Measurements from ENCODE around the gene TEAD2. TPM values are rescaled to one million over a fixed set of nuclear protein-coding genes. Genes with fewer than 3 reads are reported as not detected.
"Not testable (repeated sequence)": the region's sequence is repeated elsewhere in the genome, so short reads cannot be mapped to it uniquely, and the experiment has no call there.

Gene TEAD2
- total RNA-seq, 1 donor from 2014 or later: 58.2 TPM

GRCh38 chr19:49315111-49315510 is 47.1 kb downstream of the TEAD2 start:
- no peaks in the 10 kb centered on the region for H3K27me3 ChIP-seq (ENCODE audit: insufficient read depth, low read length)
- DNase-seq (ENCODE audit: low read depth) (no peak), FAIRE-seq (no peak)
- H3K4me3 ChIP-seq (ENCODE audit: insufficient read depth, low read depth, low read length): no peak overlapping the region
- H2AFZ ChIP-seq (ENCODE audit: low read depth, low read length): no peak overlapping the region
- Mint-ChIP-seq H3K4me3 (ENCODE audit: unreplicated experiment) (no peak overlapping the region), H3K9me3 (ENCODE audit: unreplicated experiment) (peaks cover 13% of the 10 kb centered on the region), H3K27ac (ENCODE audit: unreplicated experiment) (no peak overlapping the region), H3K36me3 (ENCODE audit: low read depth, unreplicated experiment) (peaks cover 37% of the 10 kb centered on the region), H3K4me1 (ENCODE audit: low read depth, unreplicated experiment) (no peaks in the 10 kb centered on the region), H3K27me3 (ENCODE audit: low read depth, unreplicated experiment) (no peaks in the 10 kb centered on the region)
- H3K4me1 ChIP-seq (ENCODE audit: insufficient read depth, low read length): no peaks in the 10 kb centered on the region
- no peaks in the 10 kb centered on the region for H3K36me3 ChIP-seq (ENCODE audit: insufficient read depth, low read length)
- no peaks in the 10 kb centered on the region for H4K20me1 ChIP-seq (ENCODE audit: insufficient read depth, low read length)
- H3K79me2 ChIP-seq (ENCODE audit: insufficient read depth, low read length): no peaks in the 10 kb centered on the region
- no peaks in the 10 kb centered on the region for H3K9me3 ChIP-seq (ENCODE audit: insufficient read depth, low read depth, low read length)
- H3K27ac ChIP-seq (ENCODE audit: low read depth, low read length): no peak overlapping the region
- no peak overlapping the region for H3K4me2 ChIP-seq (ENCODE audit: low read length)
- no peak overlapping the region for H3K9ac ChIP-seq (ENCODE audit: low read length)
- TF ChIP-seq EZH2 (IDR thresholded peaks at IDR 0.05; ENCODE audit: insufficient read depth, low read length) (no peak), CTCF (IDR thresholded peaks at IDR 0.05; ENCODE audit: insufficient read depth, low read depth, low read length) (no peak)

- no peaks in the 10 kb centered on the region for H3K36me3 ChIP-seq (ENCODE audit: insufficient read depth, low read length)
- FAIRE-seq: no peak
- no peak overlapping the region for H3K27ac Mint-ChIP-seq (ENCODE audit: unreplicated experiment)
- no peak overlapping the region for H2AFZ ChIP-seq (ENCODE audit: low read depth, low read length)
- peaks cover 16% of the 10 kb centered on the region for H3K9me3 Mint-ChIP-seq (ENCODE audit: unreplicated experiment)
- H3K4me2 ChIP-seq (ENCODE audit: low read length): no peak overlapping the region
- H3K27me3 ChIP-seq (ENCODE audit: insufficient read depth, low read length): no peaks in the 10 kb centered on the region
- H4K20me1 ChIP-seq (ENCODE audit: insufficient read depth, low read length): no peaks in the 10 kb centered on the region
- H3K36me3 Mint-ChIP-seq (ENCODE audit: low read depth, unreplicated experiment): peaks cover 35% of the 10 kb centered on the region
- no peak overlapping the region for H3K4me3 Mint-ChIP-seq (ENCODE audit: unreplicated experiment)
- H3K9ac ChIP-seq (ENCODE audit: low read length): no peak overlapping the region
- H3K4me3 ChIP-seq (ENCODE audit: insufficient read depth, low read depth, low read length): no peak overlapping the region
- H3K27ac ChIP-seq (ENCODE audit: low read depth, low read length): no peak overlapping the region
- no peaks in the 10 kb centered on the region for H3K9me3 ChIP-seq (ENCODE audit: insufficient read depth, low read depth, low read length)
- no peaks in the 10 kb centered on the region for H3K4me1 ChIP-seq (ENCODE audit: insufficient read depth, low read length)
- no peak for DNase-seq (ENCODE audit: low read depth)
- no peaks in the 10 kb centered on the region for H3K79me2 ChIP-seq (ENCODE audit: insufficient read depth, low read length)
- peaks cover 1% of the 10 kb centered on the region for H3K27me3 Mint-ChIP-seq (ENCODE audit: low read depth, unreplicated experiment)
- TF ChIP-seq EZH2 (IDR thresholded peaks at IDR 0.05; ENCODE audit: insufficient read depth, low read length) (no peak), CTCF (IDR thresholded peaks at IDR 0.05; ENCODE audit: insufficient read depth, low read depth, low read length) (no peak)
- H3K4me1 Mint-ChIP-seq (ENCODE audit: low read depth, unreplicated experiment): no peaks in the 10 kb centered on the region
These were observed 53.1 kb downstream of the TEAD2 start for GRCh38 chr19:49309087-49309486.

DNA sequence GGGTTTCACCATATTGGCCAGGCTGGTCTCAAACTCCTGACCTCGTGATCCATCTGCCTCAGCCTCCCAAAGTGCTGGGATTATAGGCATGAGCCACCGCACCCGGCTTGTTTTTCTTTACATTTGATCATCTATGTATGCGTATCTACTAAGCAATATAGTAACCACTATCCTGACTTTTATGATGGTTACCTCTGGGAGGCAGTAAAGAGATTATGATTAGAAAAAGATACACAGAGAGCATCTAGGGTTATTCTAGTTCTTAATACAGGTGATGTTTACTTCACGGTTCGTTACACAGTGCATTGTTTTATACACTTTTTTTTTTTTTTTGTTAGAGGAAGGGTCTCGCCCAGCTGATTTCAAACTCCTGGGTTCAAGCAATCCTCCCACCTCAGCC is 55.5 kb downstream of the TEAD2 start:
- not testable (repeated sequence) for H3K27ac ChIP-seq (ENCODE audit: low read depth, low read length); H3K4me1 Mint-ChIP-seq (ENCODE audit: low read depth, unreplicated experiment); DNase-seq (ENCODE audit: low read depth); H3K36me3 ChIP-seq (ENCODE audit: insufficient read depth, low read length); H3K9me3 ChIP-seq (ENCODE audit: insufficient read depth, low read depth, low read length); H2AFZ ChIP-seq (ENCODE audit: low read depth, low read length); H3K4me2 ChIP-seq (ENCODE audit: low read length); H3K27ac Mint-ChIP-seq (ENCODE audit: unreplicated experiment); H3K4me3 Mint-ChIP-seq (ENCODE audit: unreplicated experiment); FAIRE-seq; H4K20me1 ChIP-seq (ENCODE audit: insufficient read depth, low read length); H3K4me3 ChIP-seq (ENCODE audit: insufficient read depth, low read depth, low read length); H3K79me2 ChIP-seq (ENCODE audit: insufficient read depth, low read length); H3K27me3 Mint-ChIP-seq (ENCODE audit: low read depth, unreplicated experiment); H3K9ac ChIP-seq (ENCODE audit: low read length); H3K4me1 ChIP-seq (ENCODE audit: insufficient read depth, low read length); H3K27me3 ChIP-seq (ENCODE audit: insufficient read depth, low read length)
- Mint-ChIP-seq H3K9me3 (ENCODE audit: unreplicated experiment) (peaks cover 20% of the 10 kb centered on the region), H3K36me3 (ENCODE audit: low read depth, unreplicated experiment) (peaks cover 42% of the 10 kb centered on the region)
